ENCODE measurements around the gene CPLX3. TPM values are rescaled to one million over a fixed set of nuclear protein-coding genes. Genes with fewer than 3 reads are reported as not detected.

The CPLX3 gene
- total RNA-seq, 1 donor from 2014 or later = not detected

- TF ChIP-seq CTCF (IDR thresholded peaks at IDR 0.05) = no peak
- Histone ChIP-seq H3K27me3 (no peaks in the 10 kb centered on the region), H3K4me1 (peaks cover 4 to 7% of the 10 kb centered on the region in 2 donors), H3K4me3 (peak overlapping the region; percentile 70 to 95), H3K36me3 (peaks cover 21 to 29% of the 10 kb centered on the region in 2 donors), H3K9me3 (no peaks in the 10 kb centered on the region), H3K27ac (peak overlapping the region; percentile 74 to 78)
- intact Hi-C loops (cut with DNase I) = loop anchor here (1.0 to 5.0 kb wide), 4 partner anchors 29 to 109 kb away; partner anchors contain the start of genes COX5A, FAM219B and SCAMP2
- no peak for DNase-seq (ENCODE audit: low spot score in 2 of 2)
Measured at GRCh38 chr15:74843445-74843828, 17.0 kb downstream of the CPLX3 start.

- peak overlapping the region; percentile 74 to 78 for H3K27ac ChIP-seq
- H3K4me1 ChIP-seq = peaks cover 4 to 7% of the 10 kb centered on the region in 2 donors
- intact Hi-C loops (cut with DNase I) = loop anchor here (1.0 to 5.0 kb wide), 4 partner anchors 29 to 108 kb away; partner anchors contain the start of genes COX5A, FAM219B and SCAMP2
- no peaks in the 10 kb centered on the region for H3K9me3 ChIP-seq
- peak overlapping the region in 1 of 2 donors; percentile 70 for H3K4me3 ChIP-seq
- no peak for DNase-seq (ENCODE audit: low spot score in 2 of 2)
- H3K36me3 ChIP-seq = peaks cover 23 to 34% of the 10 kb centered on the region in 2 donors
- TF ChIP-seq CTCF (IDR thresholded peaks at IDR 0.05) = no peak
- H3K27me3 ChIP-seq = no peaks in the 10 kb centered on the region
Measured at GRCh38 chr15:74843891-74844299, 17.5 kb downstream of the CPLX3 start.

GRCh38 chr15:74844319-74845207 lies 18.1 kb downstream of the CPLX3 start:
- Histone ChIP-seq H3K27me3 (no peaks in the 10 kb centered on the region), H3K4me3 (no peak overlapping the region), H3K9me3 (no peaks in the 10 kb centered on the region), H3K27ac (no peak overlapping the region), H3K36me3 (peaks cover 29 to 34% of the 10 kb centered on the region in 2 donors), H3K4me1 (peaks cover 4 to 7% of the 10 kb centered on the region in 2 donors)
- TF ChIP-seq CTCF (IDR thresholded peaks at IDR 0.05) = no peak
- intact Hi-C loops (cut with DNase I) = loop anchor here (5.0 kb wide), 2 partner anchors 93 to 108 kb away; partner anchors contain the start of gene COX5A
- DNase-seq (ENCODE audit: low spot score in 2 of 2) = no peak

- no peaks in the 10 kb centered on the region for H3K27me3 ChIP-seq
- TF ChIP-seq CTCF (IDR thresholded peaks at IDR 0.05) = no peak
- no peak overlapping the region for H3K27ac ChIP-seq
- no peaks in the 10 kb centered on the region for H3K9me3 ChIP-seq
- no peak for DNase-seq (ENCODE audit: low spot score in 2 of 2)
- peaks cover 35 to 37% of the 10 kb centered on the region in 2 donors for H3K36me3 ChIP-seq
- no peak overlapping the region for H3K4me3 ChIP-seq
- peaks cover 4 to 7% of the 10 kb centered on the region in 2 donors for H3K4me1 ChIP-seq
- intact Hi-C loops (cut with DNase I) = no loop called here
Measured at GRCh38 chr15:74845208-74845568, 18.8 kb downstream of the CPLX3 start.

- TF ChIP-seq CTCF (IDR thresholded peaks at IDR 0.05) = no peak
- H3K27ac ChIP-seq = no peak overlapping the region
- H3K4me1 ChIP-seq = peaks cover 4 to 7% of the 10 kb centered on the region in 2 donors
- peaks cover 39 to 41% of the 10 kb centered on the region in 2 donors for H3K36me3 ChIP-seq
- no peaks in the 10 kb centered on the region for H3K9me3 ChIP-seq
- no peak overlapping the region for H3K4me3 ChIP-seq
- DNase-seq (ENCODE audit: low spot score in 2 of 2) = no peak
- no peaks in the 10 kb centered on the region for H3K27me3 ChIP-seq
- intact Hi-C loops (cut with DNase I) = no loop called here
Measured at GRCh38 chr15:74845581-74845980, 19.2 kb downstream of the CPLX3 start.
